SH-SY5Y (cell line): Measurements from ENCODE around the gene MYOCD.

Experiments
- GATA2 ChIP-seq: IDR thresholded peaks from 2 replicates; pipeline ENCODE4 v1.6.1; 2011; ENCODE audit warnings: mild to moderate bottlenecking, low read depth, low read length
- GATA3 ChIP-seq: IDR thresholded peaks from 2 replicates; pipeline ENCODE4 v1.6.1; 2011; ENCODE audit warnings: low read depth, mild to moderate bottlenecking, low read length, moderate library complexity

MYOCD gene

DNA sequence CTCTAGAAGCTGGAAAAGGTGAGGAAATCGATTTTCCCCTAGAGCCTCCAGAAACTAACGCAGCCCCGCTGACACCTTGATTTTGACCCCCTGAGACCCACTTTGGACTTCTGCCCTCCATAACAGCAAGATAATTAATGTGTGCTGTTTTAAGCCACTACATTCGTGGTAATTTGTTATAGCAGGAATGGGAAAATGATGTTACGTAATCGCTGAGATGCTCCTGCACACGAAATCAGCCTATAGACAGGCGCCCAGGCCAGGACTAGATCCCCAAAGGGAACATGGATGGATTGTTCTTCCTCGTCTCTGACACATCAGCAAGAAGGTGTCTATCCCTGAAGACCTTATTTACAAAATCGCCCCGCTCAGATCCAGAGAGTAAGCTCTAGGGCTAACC lies 1.4 kb upstream of the MYOCD start:
- TF ChIP-seq GATA3 (no peak), GATA2 (no peak)

DNA sequence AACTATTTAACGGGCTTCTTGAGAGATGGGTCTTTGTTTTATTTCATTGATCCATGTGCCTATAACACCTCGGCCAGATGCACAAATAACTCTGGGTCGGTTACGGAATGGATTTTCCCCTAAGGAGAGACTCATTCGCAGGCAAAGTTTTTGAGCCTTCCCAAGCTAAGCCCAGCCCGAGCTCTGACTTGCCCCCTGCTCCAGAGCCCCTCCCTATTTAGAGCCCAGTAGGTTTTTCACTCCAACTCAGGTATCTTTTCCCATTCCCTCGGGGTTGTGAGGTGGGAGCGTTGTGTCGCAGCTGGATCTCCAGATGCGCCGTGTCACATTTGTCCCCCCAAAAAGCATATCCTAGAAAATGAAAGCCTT lies 812 bp upstream of the MYOCD start:
- TF ChIP-seq GATA3 (no peak), GATA2 (no peak)

- TF ChIP-seq GATA2 (no peak), GATA3 (no peak)
These were observed 1.0 kb downstream of the MYOCD start for GRCh38 chr17:12666718-12667117.

GRCh38 chr17:12667299-12667958 lies 1.7 kb downstream of the MYOCD start:
- no peak for TF ChIP-seq GATA2
- no peak for TF ChIP-seq GATA3

DNA sequence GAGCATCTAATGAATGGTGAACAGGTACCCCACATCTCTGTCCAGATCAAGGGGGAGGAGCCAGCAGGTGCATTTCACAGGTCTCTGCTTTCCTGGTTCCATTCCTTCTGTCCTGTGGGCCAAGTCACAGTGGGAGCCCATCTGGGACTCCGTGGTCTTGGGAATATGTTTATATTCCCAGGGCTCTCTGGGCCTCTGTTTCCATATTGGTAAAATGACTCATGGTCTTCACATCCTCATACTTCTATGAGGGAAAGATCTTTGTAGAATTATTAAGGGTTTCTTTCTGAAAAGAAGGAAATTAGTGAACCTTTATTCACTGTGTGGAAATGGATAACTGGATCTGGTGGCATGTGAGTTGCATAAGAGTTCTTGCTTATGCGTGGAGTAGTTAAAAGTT lies 6.2 kb downstream of the MYOCD start:
- TF ChIP-seq GATA3, result no peak
- TF ChIP-seq GATA2, result no peak

DNA sequence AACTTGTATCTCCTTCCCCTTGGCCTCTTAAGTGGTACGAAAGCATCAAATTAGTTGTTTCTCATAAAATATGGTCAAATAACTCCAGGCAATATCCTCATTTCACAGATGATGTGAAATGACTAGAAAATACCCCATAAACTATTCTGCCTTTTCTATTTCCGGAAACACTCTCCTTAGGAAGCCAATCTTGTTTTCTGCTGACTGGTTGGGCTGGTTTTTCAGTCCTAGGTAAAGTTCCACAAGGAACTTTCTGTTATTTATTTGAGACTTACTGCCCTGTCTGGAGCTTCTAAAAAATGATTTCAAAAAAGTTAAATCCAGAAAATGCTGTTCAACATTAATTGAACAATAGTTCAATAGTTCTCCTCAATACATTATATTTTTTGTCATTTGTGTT lies 7.3 kb downstream of the MYOCD start:
- TF ChIP-seq GATA3 (no peak), GATA2 (no peak)

DNA sequence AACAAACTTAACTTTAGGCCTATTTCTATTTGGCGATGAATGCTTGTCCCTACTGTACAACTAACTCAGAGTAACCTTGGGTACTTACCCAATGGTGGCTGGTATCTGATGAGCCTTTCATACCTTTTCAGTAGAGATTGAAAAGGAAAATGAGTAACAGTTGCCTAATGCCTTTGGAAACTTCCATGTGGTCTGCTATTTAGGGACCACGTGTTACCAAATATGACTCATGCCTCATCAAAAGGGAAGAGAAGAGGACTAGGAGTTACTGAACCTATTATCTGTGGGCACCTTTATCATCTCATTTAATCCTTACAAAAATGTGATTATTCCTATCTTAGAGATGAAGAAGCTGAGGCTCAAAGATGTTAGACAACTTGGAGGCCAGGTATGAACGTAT lies 8.1 kb downstream of the MYOCD start:
- TF ChIP-seq GATA2 (no peak), GATA3 (no peak)

GRCh38 chr17:12680407-12680897 lies 14.8 kb downstream of the MYOCD start:
- no peak for TF ChIP-seq GATA2

- TF ChIP-seq GATA3 (no peak), GATA2 (no peak)
These were observed 15.3 kb downstream of the MYOCD start for GRCh38 chr17:12680993-12681392.

DNA sequence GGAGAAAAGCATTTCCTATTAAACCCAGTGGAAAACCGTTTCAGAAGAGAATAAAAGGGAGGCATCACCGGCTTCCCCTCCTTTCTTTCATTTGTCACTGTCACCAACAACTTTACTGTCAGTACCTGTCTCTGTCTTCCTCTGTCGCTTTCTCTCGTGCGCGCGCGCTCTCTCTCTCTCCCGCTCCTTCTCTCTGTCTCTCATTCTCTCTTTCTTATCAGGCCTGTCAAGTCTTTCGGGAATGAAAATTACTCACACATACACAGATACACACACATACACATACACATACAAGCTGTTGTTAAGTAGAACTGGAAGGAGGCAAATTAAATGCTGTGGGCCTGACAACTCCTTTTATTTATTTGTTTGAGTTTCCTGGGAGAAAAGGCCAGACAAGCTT lies 17.6 kb downstream of the MYOCD start:
- TF ChIP-seq GATA3 (no peak), GATA2 (no peak)

DNA sequence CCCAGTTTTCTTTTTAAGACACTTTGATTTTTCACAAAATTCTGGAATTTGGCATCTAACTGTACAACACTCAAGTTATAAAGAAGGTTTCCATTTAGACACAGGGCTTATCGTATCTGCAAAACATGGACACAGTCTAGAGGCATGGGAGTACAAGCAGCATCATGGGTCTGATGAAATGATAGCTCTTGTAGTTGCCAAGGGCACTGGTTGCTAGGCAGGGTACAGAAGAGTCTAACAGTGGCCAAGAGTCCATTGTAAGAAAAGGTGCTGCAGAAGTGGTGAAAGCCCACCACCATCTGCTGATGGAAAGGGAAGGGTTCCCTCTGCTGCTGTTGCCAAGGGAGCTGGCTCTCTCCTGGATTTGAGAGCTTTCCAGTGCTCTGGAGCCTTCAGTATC lies 20.8 kb downstream of the MYOCD start:
- no peak for TF ChIP-seq GATA3
- TF ChIP-seq GATA2, result no peak

DNA sequence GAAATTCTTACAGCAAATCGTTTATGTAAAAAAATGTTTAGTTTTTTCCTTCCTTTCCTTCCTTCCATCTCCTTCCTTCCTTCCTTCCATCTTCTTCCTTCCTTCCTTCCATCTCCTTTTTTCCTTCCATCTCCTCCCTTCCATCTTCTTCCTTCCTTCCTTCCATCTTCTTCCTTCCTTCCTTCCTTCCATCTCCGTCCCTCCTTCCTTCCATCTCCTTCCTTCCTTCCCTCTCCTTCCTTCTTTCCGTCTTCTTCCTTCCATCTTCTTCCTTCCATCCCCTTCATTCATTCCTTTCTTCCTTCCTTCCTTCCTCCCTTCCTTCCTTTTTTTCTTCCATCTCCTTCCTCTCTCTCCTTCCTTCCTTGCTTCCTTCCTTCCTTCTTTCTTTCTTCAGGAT lies 22.7 kb downstream of the MYOCD start:
- TF ChIP-seq GATA2 (no peak), GATA3 (no peak)

GRCh38 chr17:12691173-12691572 lies 25.5 kb downstream of the MYOCD start:
- TF ChIP-seq GATA3 (no peak), GATA2 (no peak)

GRCh38 chr17:12693640-12694039 lies 27.9 kb downstream of the MYOCD start:
- TF ChIP-seq GATA2 (no peak), GATA3 (no peak)

DNA sequence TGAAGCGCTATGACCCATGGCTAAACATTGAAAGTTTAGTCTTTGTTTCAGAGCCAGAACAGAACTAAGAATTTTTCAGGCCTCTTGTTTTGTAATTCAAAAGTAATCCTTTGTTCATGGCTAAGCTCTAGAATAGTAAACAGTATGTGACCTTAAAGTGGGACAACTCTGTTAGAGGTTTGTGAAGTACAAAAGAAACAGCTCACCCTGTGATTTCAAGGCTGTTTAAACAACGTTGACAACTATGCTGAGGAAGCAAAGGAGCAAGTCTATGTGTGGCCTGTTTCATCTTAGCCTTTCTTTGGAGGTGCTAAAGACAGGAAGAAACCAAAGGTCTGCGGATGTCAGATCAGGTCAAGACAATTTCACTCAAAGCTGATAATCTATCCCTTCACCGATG lies 40.4 kb downstream of the MYOCD start:
- no peak for TF ChIP-seq GATA2
- no peak for TF ChIP-seq GATA3

DNA sequence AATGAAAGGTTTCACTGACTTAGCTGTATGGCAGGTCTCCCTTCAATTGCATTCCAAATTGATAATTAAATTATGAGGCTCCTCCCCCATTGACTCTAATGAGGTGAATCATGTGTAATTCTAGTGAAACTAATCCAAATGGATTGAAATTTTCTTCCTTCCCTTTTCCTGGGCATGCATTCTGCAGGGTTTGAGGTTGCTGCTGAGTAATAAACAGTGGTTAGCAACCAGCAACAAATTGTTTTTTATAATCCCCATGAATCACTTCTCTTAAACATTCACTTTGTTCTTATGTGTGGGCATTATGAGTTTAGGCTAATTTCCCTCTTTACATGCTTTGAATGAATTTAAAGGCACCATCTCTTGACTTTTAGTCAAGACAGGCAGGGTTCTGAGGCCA lies 43.4 kb downstream of the MYOCD start:
- TF ChIP-seq GATA2 (no peak), GATA3 (no peak)
